PC-9 (cell line): Measurements from ENCODE around the gene C10orf143. TPM values are rescaled to one million over a fixed set of nuclear protein-coding genes. Genes with fewer than 3 reads are reported as not detected.

Source experiments
- BruUV-seq: library from RNA; stranded (reverse); fragments of 400-500 nt; replicated peaks from 2 replicates; lab custom pipeline; 2021; lab: Mats Ljungman, UMichigan
- CTCF ChIA-PET: fragments of 300-600 bp; sonication (Branson Sonifier 250); formaldehyde crosslinking; loops from one replicate; lab custom pipeline; 2022; ENCODE audit warnings: antibody characterized with exemption; lab: Charles Lee
- POLR2A ChIA-PET: fragments of 300-600 bp; sonication (Branson Sonifier 250); formaldehyde crosslinking; loops from one replicate; lab custom pipeline; 2022; ENCODE audit warnings: antibody characterized with exemption; ENCODE audit not compliant: unreplicated experiment; lab: Charles Lee
- DNase-seq, 2 experiments: peaks; one replicate each; pipeline versions ENCODE4 v3.0.0 to v3.0.0-alpha.2; 2015 to 2022; ENCODE audit warnings: mixed read lengths in 1 of 2
- H2AFZ ChIP-seq: fragments of 200-600 bp; sonication (generic); 2 replicates; pipeline ENCODE4 v1.8.1; 2017; ENCODE audit warnings: antibody characterized with exemption
- H3F3A ChIP-seq: fragments of 200-600 bp; sonication (generic); 2 replicates; pipeline ENCODE4 v1.8.1; 2017; ENCODE audit warnings: antibody characterized with exemption, mild to moderate bottlenecking, low read depth; ENCODE audit not compliant: insufficient read depth
- H3K27ac ChIP-seq: fragments of 200-600 bp; sonication (generic); 2 replicates; pipeline ENCODE4 v1.6.1; 2016; ENCODE audit warnings: mixed run types
- H3K27me3 ChIP-seq: fragments of 200-600 bp; sonication (generic); 2 replicates; pipeline ENCODE4 v1.6.1; 2016; ENCODE audit warnings: low read depth, mixed run types; ENCODE audit not compliant: insufficient read depth
- H3K36me3 ChIP-seq: fragments of 200-600 bp; sonication (generic); 2 replicates; pipeline ENCODE4 v1.6.1; 2016; ENCODE audit warnings: low read depth, mixed run types
- H3K4me1 ChIP-seq: fragments of 200-600 bp; sonication (generic); replicated peaks from 2 replicates; pipeline ENCODE4 v1.6.1; 2016; ENCODE audit warnings: mixed run types; ENCODE audit not compliant: insufficient read depth
- H3K4me2 ChIP-seq: fragments of 200-600 bp; sonication (generic); 2 replicates; pipeline ENCODE4 v1.6.1; 2017; ENCODE audit warnings: mixed run types
- H3K4me3 ChIP-seq: fragments of 200-600 bp; sonication (generic); 2 replicates; pipeline ENCODE4 v1.6.1; 2016; ENCODE audit warnings: mixed run types
- H3K79me2 ChIP-seq: fragments of 200-600 bp; sonication (generic); 2 replicates; pipeline ENCODE4 v1.6.1; 2017; ENCODE audit warnings: low read depth, mixed run types
- H3K9me2 ChIP-seq: fragments of 200-600 bp; sonication (generic); 2 replicates; pipeline ENCODE4 v1.8.1; 2017; ENCODE audit warnings: mild to moderate bottlenecking; ENCODE audit not compliant: insufficient read depth
- H3K9me3 ChIP-seq: fragments of 200-600 bp; sonication (generic); 2 replicates; pipeline ENCODE4 v1.8.1; 2016; ENCODE audit warnings: low read depth; ENCODE audit not compliant: insufficient read depth
- H4K20me1 ChIP-seq: fragments of 200-600 bp; sonication (generic); 2 replicates; pipeline ENCODE4 v1.8.1; 2017; ENCODE audit not compliant: insufficient read depth
- EZH2 ChIP-seq: fragments of 200-600 bp; sonication (generic); IDR thresholded peaks from 2 replicates; pipeline ENCODE4 v1.8.0; 2017; ENCODE audit warnings: antibody characterized with exemption, low read depth
- intact Hi-C: fragments of 100-400 bp; cut with micrococcal nuclease; formaldehyde crosslinking; loops from one replicate; pipeline ENCODE4 v1.10.0; 2022; ENCODE audit not compliant: unreplicated experiment
- total RNA-seq: library from RNA; stranded (reverse); gene quantifications from 2 replicates; pipeline ENCODE4 v1.2.3, GENCODE V29; 2021
- TF ChIP-seq, protein P1 (sequence below): fragments of 200-600 bp; sonication (generic); conservative IDR thresholded peaks from 2 replicates; pipeline ENCODE4 v1.6.1; 2017; ENCODE audit warnings: mixed run types, antibody characterized with exemption, mild to moderate bottlenecking, moderate library complexity

Gene C10orf143
- total RNA-seq, 1 experiment from 2014 or later: 2.8 TPM

DNA sequence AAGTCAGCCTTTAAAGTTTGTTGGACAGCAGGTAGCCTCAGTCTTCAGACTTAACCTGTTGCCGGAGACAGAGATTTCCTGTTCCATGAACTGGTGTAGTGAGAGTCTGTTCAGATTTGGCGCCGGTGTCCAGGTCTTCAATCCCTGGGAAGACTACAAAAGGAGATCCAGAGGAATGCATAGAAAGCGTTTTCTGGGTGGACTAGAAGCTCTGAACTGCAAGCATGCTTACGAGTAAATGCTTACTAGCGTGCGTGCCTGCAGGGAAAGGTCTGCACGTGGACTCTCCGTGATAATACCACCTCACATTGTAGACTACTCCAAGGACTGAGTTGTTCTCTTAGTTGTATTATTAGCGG is 26.4 kb upstream of the C10orf143 start:
- CTCF ChIA-PET: interaction anchor here (0.6 kb wide), 1 partner anchor 12 kb away, joined by 13 read pairs; no protein-coding TSS in a partner anchor

DNA sequence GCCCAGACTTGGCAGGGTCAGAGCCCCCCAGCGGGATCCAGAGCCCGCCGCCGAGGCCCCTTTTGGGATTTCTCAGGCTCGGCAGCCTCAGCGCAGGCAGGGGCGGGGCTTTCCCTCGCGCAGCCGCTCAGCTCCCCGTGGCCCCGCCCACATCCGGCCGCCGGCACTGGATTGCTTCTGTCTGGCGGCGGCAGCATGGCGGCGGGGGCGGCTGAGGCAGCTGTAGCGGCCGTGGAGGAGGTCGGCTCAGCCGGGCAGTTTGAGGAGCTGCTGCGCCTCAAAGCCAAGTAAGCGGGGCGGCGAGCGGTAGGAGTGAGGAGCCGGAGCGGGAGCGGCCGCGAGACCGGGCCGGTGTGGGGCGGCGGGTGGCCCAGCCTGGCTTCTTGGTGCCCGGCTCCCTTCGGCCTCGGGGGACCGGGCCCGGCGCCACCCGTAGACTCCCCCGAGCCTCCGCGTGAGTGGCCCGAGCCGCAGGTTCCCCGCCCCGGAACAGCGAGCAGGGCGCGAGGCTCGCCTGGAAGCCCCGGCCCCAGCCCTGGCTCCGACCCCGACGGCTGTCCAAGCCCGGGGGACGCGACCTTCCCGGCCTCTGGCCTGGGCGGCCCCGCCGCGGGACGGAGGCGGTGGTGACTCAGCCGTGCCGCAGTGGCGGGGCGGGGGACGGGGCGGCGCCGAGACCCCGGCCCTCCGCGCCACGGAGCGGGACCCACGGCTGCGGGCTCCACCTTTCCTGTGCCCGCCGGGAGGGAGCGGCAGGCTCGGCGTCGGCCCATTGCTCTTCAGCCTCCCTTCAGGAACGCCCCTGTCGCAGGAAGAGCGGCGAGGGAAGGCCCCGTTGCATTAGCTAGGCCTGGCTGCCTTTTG is 25.8 kb upstream of the C10orf143 start, which contains the start of gene GLRX3:
TSS of gene GLRX3 (plus strand) at position 166 of the 864 bp plus-strand sequence. CDS start at position 196, 30 bp downstream.
- no peak for TF ChIP-seq EZH2
- TF ChIP-seq, protein P1, sequence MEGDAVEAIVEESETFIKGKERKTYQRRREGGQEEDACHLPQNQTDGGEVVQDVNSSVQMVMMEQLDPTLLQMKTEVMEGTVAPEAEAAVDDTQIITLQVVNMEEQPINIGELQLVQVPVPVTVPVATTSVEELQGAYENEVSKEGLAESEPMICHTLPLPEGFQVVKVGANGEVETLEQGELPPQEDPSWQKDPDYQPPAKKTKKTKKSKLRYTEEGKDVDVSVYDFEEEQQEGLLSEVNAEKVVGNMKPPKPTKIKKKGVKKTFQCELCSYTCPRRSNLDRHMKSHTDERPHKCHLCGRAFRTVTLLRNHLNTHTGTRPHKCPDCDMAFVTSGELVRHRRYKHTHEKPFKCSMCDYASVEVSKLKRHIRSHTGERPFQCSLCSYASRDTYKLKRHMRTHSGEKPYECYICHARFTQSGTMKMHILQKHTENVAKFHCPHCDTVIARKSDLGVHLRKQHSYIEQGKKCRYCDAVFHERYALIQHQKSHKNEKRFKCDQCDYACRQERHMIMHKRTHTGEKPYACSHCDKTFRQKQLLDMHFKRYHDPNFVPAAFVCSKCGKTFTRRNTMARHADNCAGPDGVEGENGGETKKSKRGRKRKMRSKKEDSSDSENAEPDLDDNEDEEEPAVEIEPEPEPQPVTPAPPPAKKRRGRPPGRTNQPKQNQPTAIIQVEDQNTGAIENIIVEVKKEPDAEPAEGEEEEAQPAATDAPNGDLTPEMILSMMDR: no peak
- Histone ChIP-seq H3K27ac (no peak within 1 kb of the TSS), H3K4me2 (peak within 1 kb of the TSS; percentile 71), H3K79me2 (peaks cover 35% of the 10 kb centered on the region), H3F3A (no peaks in the 10 kb centered on the region), H3K27me3 (no peaks in the 10 kb centered on the region), H3K36me3 (no peaks in the 10 kb centered on the region), H3K9me3 (no peaks in the 10 kb centered on the region), H4K20me1 (no peaks in the 10 kb centered on the region), H2AFZ (peak within 1 kb of the TSS; percentile 62; the same call in 1 of the 2 replicates), H3K4me1 (no peaks in the 10 kb centered on the region), H3K4me3 (peak within 1 kb of the TSS; percentile 56; the same call in 1 of the 2 replicates), H3K9me2 (no peaks in the 10 kb centered on the region)
- CTCF ChIA-PET: interaction anchor here (0.8 kb wide), 1 partner anchor 27 kb away, joined by 4 read pairs; no protein-coding TSS in a partner anchor
- intact Hi-C loops: loop anchor here (1.0 kb wide), 1 partner anchor 25 kb away; no protein-coding TSS in a partner anchor
- DNase-seq: peak; percentile 35 to 78
- POLR2A ChIA-PET: interaction anchor here (0.6 to 0.9 kb wide), 2 partner anchors 25 to 26 kb away, joined by 4 to 5 read pairs; no protein-coding TSS in a partner anchor
- no TSS peak for BruUV-seq

More for the DNA sequence above, 26.4 kb upstream of the C10orf143 start:
- H3K27ac ChIP-seq: no peak overlapping the region
- H2AFZ ChIP-seq: no peak overlapping the region
- no peak for DNase-seq
- TSS peak; percentile 35 for BruUV-seq
- H3K27me3 ChIP-seq: no peaks in the 10 kb centered on the region
- H3F3A ChIP-seq: no peaks in the 10 kb centered on the region
- no peaks in the 10 kb centered on the region for H3K9me3 ChIP-seq
- H3K9me2 ChIP-seq: no peaks in the 10 kb centered on the region
- peak overlapping the region; percentile 71 for H3K4me2 ChIP-seq
- H3K4me1 ChIP-seq: no peaks in the 10 kb centered on the region
- H3K79me2 ChIP-seq: peaks cover 35% of the 10 kb centered on the region
- intact Hi-C loops: no loop called here
- H4K20me1 ChIP-seq: no peaks in the 10 kb centered on the region
- POLR2A ChIA-PET: interaction anchor here (0.9 kb wide), 1 partner anchor 26 kb away, joined by 4 read pairs; no protein-coding TSS in a partner anchor
- no peak for TF ChIP-seq EZH2
- TF ChIP-seq, protein P1: no peak
- H3K4me3 ChIP-seq: peak overlapping the region; percentile 56; the same call in 1 of the 2 replicates
- H3K36me3 ChIP-seq: no peaks in the 10 kb centered on the region

DNA sequence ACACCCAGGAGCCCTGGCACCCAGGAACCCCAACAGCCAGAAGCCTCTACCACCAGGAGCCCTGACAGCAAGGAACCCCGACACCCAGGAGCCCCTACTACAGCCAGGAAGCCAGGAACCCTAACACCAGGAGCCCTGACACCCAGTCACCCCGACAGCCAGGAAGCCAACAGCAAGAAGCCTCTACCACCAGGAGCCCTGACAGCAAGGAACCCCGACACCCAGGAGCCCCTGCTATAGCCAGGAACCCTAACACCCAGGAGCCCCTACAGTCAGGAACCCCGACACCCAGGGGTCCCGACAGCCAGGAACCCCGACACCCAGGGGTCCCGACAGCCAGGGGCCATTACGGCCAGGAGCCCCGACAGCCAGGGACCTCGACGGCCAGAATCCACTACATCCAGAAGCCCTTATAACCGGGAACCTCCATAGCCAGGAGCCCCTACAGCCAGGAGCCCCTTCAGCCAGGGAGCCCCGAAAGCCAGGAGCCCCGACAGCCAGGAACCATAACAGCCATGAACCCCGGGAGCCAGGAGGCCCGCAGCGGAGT is 25.1 kb upstream of the C10orf143 start:
- Histone ChIP-seq H3K36me3 (no peaks in the 10 kb centered on the region), H3K27me3 (no peaks in the 10 kb centered on the region), H3K4me3 (peak overlapping the region; percentile 56; the same call in 1 of the 2 replicates), H3K4me2 (peak overlapping the region; percentile 71), H3K4me1 (no peaks in the 10 kb centered on the region), H4K20me1 (no peaks in the 10 kb centered on the region), H3K79me2 (peaks cover 31% of the 10 kb centered on the region), H3K27ac (no peak overlapping the region), H3K9me2 (no peaks in the 10 kb centered on the region), H3F3A (no peaks in the 10 kb centered on the region), H2AFZ (peak overlapping the region; percentile 62; the same call in 1 of the 2 replicates), H3K9me3 (no peaks in the 10 kb centered on the region)
- no peak for DNase-seq
- TSS peak; percentile 55 for BruUV-seq
- no peak for TF ChIP-seq EZH2
- TF ChIP-seq, protein P1: no peak
- ChIA-PET POLR2A (interaction anchor here (0.6 kb wide), 1 partner anchor 26 kb away, joined by 5 read pairs; no protein-coding TSS in a partner anchor), CTCF (interaction anchor here (0.8 kb wide), 1 partner anchor 26 kb away, joined by 4 read pairs; no protein-coding TSS in a partner anchor)
- intact Hi-C loops: loop anchor here (1.0 kb wide), 1 partner anchor 24 kb away; no protein-coding TSS in a partner anchor
